ENCODE data around the gene GABRG3.

DNA sequence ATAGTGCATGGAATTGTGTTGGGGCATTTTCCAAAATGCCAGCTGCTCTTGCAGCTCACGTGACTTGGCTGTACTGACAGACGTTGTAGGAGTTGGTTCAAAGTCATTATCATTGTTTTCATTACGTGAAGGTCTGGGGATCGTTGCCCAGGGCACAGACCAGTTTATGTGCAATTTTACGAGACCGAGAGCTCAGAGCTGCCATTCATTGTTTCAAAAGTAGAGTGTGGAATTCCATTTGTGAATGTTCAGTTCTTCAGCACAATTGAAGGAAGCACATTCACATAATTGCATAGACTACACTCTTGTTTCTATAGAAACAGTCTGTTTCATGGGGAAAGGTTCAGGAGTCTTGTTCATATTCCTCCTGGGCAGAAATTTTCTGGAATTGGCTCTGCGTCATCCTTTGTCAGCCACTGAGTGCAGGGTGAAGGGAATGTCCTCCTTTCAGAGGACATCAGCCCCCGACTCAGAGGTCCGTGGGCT is 54.5 kb downstream of the GABRG3 start:
- TF ChIP-seq, protein P1, sequence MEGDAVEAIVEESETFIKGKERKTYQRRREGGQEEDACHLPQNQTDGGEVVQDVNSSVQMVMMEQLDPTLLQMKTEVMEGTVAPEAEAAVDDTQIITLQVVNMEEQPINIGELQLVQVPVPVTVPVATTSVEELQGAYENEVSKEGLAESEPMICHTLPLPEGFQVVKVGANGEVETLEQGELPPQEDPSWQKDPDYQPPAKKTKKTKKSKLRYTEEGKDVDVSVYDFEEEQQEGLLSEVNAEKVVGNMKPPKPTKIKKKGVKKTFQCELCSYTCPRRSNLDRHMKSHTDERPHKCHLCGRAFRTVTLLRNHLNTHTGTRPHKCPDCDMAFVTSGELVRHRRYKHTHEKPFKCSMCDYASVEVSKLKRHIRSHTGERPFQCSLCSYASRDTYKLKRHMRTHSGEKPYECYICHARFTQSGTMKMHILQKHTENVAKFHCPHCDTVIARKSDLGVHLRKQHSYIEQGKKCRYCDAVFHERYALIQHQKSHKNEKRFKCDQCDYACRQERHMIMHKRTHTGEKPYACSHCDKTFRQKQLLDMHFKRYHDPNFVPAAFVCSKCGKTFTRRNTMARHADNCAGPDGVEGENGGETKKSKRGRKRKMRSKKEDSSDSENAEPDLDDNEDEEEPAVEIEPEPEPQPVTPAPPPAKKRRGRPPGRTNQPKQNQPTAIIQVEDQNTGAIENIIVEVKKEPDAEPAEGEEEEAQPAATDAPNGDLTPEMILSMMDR (IDR thresholded peaks at IDR 0.05), result no peak
- no peak for TF ChIP-seq POLR2AphosphoS5 (IDR thresholded peaks at IDR 0.05; ENCODE audit: insufficient read depth in 1 of 2, low read depth in 1 of 2)

All from vagina (tissue), 2 donors.